GM21360 (cell line): ENCODE data around the gene CSRP2.

ENCODE experiments used
- ATAC-seq: cut with Tn5 transposase; IDR thresholded peaks from one replicate; pipeline ENCODE4 v1.9.1; 2021; ENCODE audit warnings: mild to moderate bottlenecking, moderate library complexity; ENCODE audit not compliant: unreplicated experiment

CSRP2 gene

GRCh38 chr12:76895796-76896195, 17.0 kb upstream of the CSRP2 start:
- no peak for ATAC-seq

GRCh38 chr12:76891609-76892008, 12.8 kb upstream of the CSRP2 start:
- ATAC-seq = no peak

GRCh38 chr12:76890151-76891143, 11.6 kb upstream of the CSRP2 start:
- no peak for ATAC-seq

- no peak for ATAC-seq
Observed at GRCh38 chr12:76888775-76889174, 10.0 kb upstream of the CSRP2 start.

- ATAC-seq = no peak
Observed at GRCh38 chr12:76883811-76884210, 5.0 kb upstream of the CSRP2 start.

GRCh38 chr12:76883151-76883550, 4.3 kb upstream of the CSRP2 start:
- ATAC-seq = no peak

- ATAC-seq = no peak
Observed at GRCh38 chr12:76882367-76882766, 3.5 kb upstream of the CSRP2 start.

- no peak for ATAC-seq
Observed at GRCh38 chr12:76881142-76881541, 2.3 kb upstream of the CSRP2 start.

- ATAC-seq = no peak
Observed at GRCh38 chr12:76880519-76881023, 1.8 kb upstream of the CSRP2 start.

- ATAC-seq = peak; percentile 16
Observed at GRCh38 chr12:76879710-76880518, 1.1 kb upstream of the CSRP2 start.

- peak; percentile 42 for ATAC-seq
Observed at GRCh38 chr12:76878099-76878898, 520 bp downstream of the CSRP2 start.

GRCh38 chr12:76876696-76877229, 2.1 kb downstream of the CSRP2 start:
- no peak for ATAC-seq

- ATAC-seq = no peak
Observed at GRCh38 chr12:76874491-76875190, 4.2 kb downstream of the CSRP2 start.

GRCh38 chr12:76874027-76874426, 4.8 kb downstream of the CSRP2 start:
- ATAC-seq = no peak

- no peak for ATAC-seq
Observed at GRCh38 chr12:76872415-76872814, 6.4 kb downstream of the CSRP2 start.

GRCh38 chr12:76871742-76872141, 7.1 kb downstream of the CSRP2 start:
- no peak for ATAC-seq

GRCh38 chr12:76871082-76871481, 7.7 kb downstream of the CSRP2 start:
- no peak for ATAC-seq

- ATAC-seq = peak; percentile 74
Observed at GRCh38 chr12:76866726-76867125, 12.1 kb downstream of the CSRP2 start.

GRCh38 chr12:76866151-76866567, 12.7 kb downstream of the CSRP2 start:
- ATAC-seq = no peak
